HCT116 (cell line): Measurements from ENCODE around the gene SVBP. TPM values are rescaled to one million over a fixed set of nuclear protein-coding genes. Genes with fewer than 3 reads are reported as not detected.

Experiments used
- ATAC-seq: fragments of 200-7000 bp; cut with Tn5 transposase; 2 replicates; pipeline ENCODE4 v1.9.1; 2020; ENCODE audit warnings: mild to moderate bottlenecking, moderate library complexity
- BruUV-seq: library from RNA; stranded (reverse); fragments of 400-500 nt; replicated peaks from 2 replicates; lab custom pipeline; 2021; lab: Mats Ljungman, UMichigan
- CTCF ChIA-PET: fragments of 300-600 bp; sonication (Branson Sonifier 250); formaldehyde crosslinking; loops from one replicate; lab custom pipeline; 2021; ENCODE audit warnings: antibody characterized with exemption; lab: Charles Lee
- POLR2A ChIA-PET: fragments of 300-600, 350-600 bp; sonication (Branson Sonifier 250); formaldehyde crosslinking; loops from one replicate; lab custom pipeline; 2021; ENCODE audit warnings: antibody characterized with exemption; lab: Charles Lee
- RAD21 ChIA-PET, 2 experiments: fragments of 300-600 bp; sonication (Branson Sonifier 250); formaldehyde crosslinking; loops; one replicate each; lab custom pipeline; 2023; ENCODE audit warnings: low total read pairs in 2 of 2; ENCODE audit not compliant: uncharacterized antibody in 2 of 2, unreplicated experiment in 2 of 2, low non-redundant PET in 1 of 2; lab: Charles Lee
- DNase-seq: peaks from one replicate; pipeline ENCODE4 v3.0.0-alpha.2; 2010; ENCODE audit warnings: low read depth, low spot score
- H2AFZ ChIP-seq: fragments of 200-600 bp; shearing (Covaris generic), sonication (generic); 2 replicates; pipeline ENCODE4 v1.6.1; 2017; ENCODE audit warnings: low read depth, mixed run types, mixed read lengths, antibody characterized with exemption, low read length; ENCODE audit not compliant: poor library complexity, severe bottlenecking
- H3K27ac ChIP-seq: 2 replicates; pipeline ENCODE4 v1.5.1; 2012; ENCODE audit warnings: low read depth, low read length
- H3K27me3 ChIP-seq: fragments of 200-600 bp; sonication (generic); 2 replicates; pipeline ENCODE4 v1.6.1; 2016; ENCODE audit warnings: mixed run types, low read length, mixed read lengths; ENCODE audit not compliant: insufficient read depth
- H3K36me3 ChIP-seq, 2 experiments: fragments of 200-500 bp in 1 of 2; fragments of 200-600 bp in 1 of 2; sonication (Bioruptor generic) in 1 of 2; sonication (generic) in 1 of 2; 2 replicates each; pipeline versions ENCODE4 v1.5.1 to v1.6.1; 2014 to 2016; ENCODE audit warnings: low read length in 2 of 2, inconsistent platforms in 1 of 2, mixed read lengths in 1 of 2, mixed run types in 1 of 2; ENCODE audit not compliant: insufficient read depth in 2 of 2, control insufficient read depth in 1 of 2
- H3K4me1 ChIP-seq, 2 experiments: fragments of 200-600 bp in 1 of 2; sonication (generic) in 1 of 2; 2 replicates each; pipeline versions ENCODE4 v1.5.1 to v1.6.1; 2012 to 2017; ENCODE audit warnings: low read length in 2 of 2, inconsistent platforms in 1 of 2, mild to moderate bottlenecking in 1 of 2, mixed read lengths in 1 of 2, mixed run types in 1 of 2, moderate library complexity in 1 of 2; ENCODE audit not compliant: insufficient read depth in 2 of 2, control insufficient read depth in 1 of 2
- H3K4me2 ChIP-seq: fragments of 200-600 bp; sonication (generic); 2 replicates; pipeline ENCODE4 v1.6.1; 2017; ENCODE audit warnings: mixed run types, low read length, mixed read lengths
- H3K4me3 ChIP-seq, 2 experiments: fragments of 200-600 bp in 1 of 2; sonication (generic) in 1 of 2; replicated peaks in 1 of 2; 2 replicates each; pipeline ENCODE4 v1.5.1; 2011 to 2016; ENCODE audit warnings: low read length in 2 of 2, control low read depth in 1 of 2, low read depth in 1 of 2, mild to moderate bottlenecking in 1 of 2, mixed read lengths in 1 of 2, mixed run types in 1 of 2
- H3K79me2 ChIP-seq: fragments of 200-600 bp; sonication (generic); 2 replicates; pipeline ENCODE4 v1.6.1; 2017; ENCODE audit warnings: mild to moderate bottlenecking, mixed run types, low read length, moderate library complexity, mixed read lengths; ENCODE audit not compliant: insufficient read depth
- H3K9ac ChIP-seq: fragments of 200-600 bp; sonication (generic); 2 replicates; pipeline ENCODE4 v1.6.1; 2016; ENCODE audit warnings: low read length, mixed read lengths
- H3K9me2 ChIP-seq: fragments of 200-600 bp; sonication (generic), shearing (Covaris generic); 2 replicates; pipeline ENCODE4 v1.6.1; 2017; ENCODE audit warnings: mixed run types, mild to moderate bottlenecking, moderate library complexity; ENCODE audit not compliant: insufficient read depth
- H3K9me3 ChIP-seq, 2 experiments: fragments of 200-500 bp in 1 of 2; fragments of 200-600 bp in 1 of 2; sonication (Bioruptor generic) in 1 of 2; sonication (generic) in 1 of 2; 2 replicates each; pipeline ENCODE4 v1.6.1; 2014 to 2017; ENCODE audit warnings: low read length in 2 of 2, mixed read lengths in 2 of 2, inconsistent platforms in 1 of 2, low read depth in 1 of 2, mild to moderate bottlenecking in 1 of 2, mixed run types in 1 of 2, moderate library complexity in 1 of 2; ENCODE audit not compliant: control insufficient read depth in 1 of 2, insufficient read depth in 1 of 2
- H4K20me1 ChIP-seq: fragments of 200-600 bp; sonication (generic), shearing (Covaris generic); 2 replicates; pipeline ENCODE4 v1.6.1; 2017; ENCODE audit warnings: mixed run types, mild to moderate bottlenecking, moderate library complexity; ENCODE audit not compliant: insufficient read depth
- CTCF ChIP-seq, 3 experiments: fragments of 200-600 bp in 1 of 3; sonication (generic) in 1 of 3; IDR thresholded peaks in 2 of 3; conservative IDR thresholded peaks in 1 of 3; 2 replicates each; pipeline ENCODE4 v1.5.1; 2012 to 2017; ENCODE audit warnings: low read depth in 2 of 3, low read length in 2 of 3, antibody characterized with exemption in 1 of 3, borderline replicate concordance in 1 of 3, control low read depth in 1 of 3, mild to moderate bottlenecking in 1 of 3, mixed read lengths in 1 of 3, mixed run types in 1 of 3, moderate library complexity in 1 of 3; ENCODE audit not compliant: insufficient read depth in 1 of 3
- EZH2 ChIP-seq: fragments of 200-600 bp; sonication (generic); IDR thresholded peaks from 2 replicates; pipeline ENCODE4 v1.6.1; 2017; ENCODE audit warnings: antibody characterized with exemption, mixed run types
- EZH2phosphoT487 ChIP-seq: fragments of 200-600 bp; IDR thresholded peaks from 2 replicates; pipeline ENCODE4 v1.6.1; 2018; ENCODE audit warnings: antibody characterized with exemption, borderline replicate concordance
- SRF ChIP-seq: IDR thresholded peaks from 2 replicates; pipeline ENCODE4 v1.6.1; 2012; ENCODE audit warnings: low read depth
- TCF7L2 ChIP-seq: IDR thresholded peaks from 2 replicates; pipeline ENCODE4 v1.7.0; 2011; ENCODE audit warnings: borderline replicate concordance, inconsistent platforms; ENCODE audit not compliant: insufficient read depth, insufficient read length; ENCODE audit errors: extremely low read depth
- ZNF274 ChIP-seq: fragments of 200-500 bp; sonication (Bioruptor generic); IDR thresholded peaks from 2 replicates; pipeline ENCODE4 v1.6.1; 2014; ENCODE audit warnings: mild to moderate bottlenecking, low read depth, low read length, inconsistent platforms
- intact Hi-C: fragments of 100-400 bp; cut with micrococcal nuclease; formaldehyde crosslinking; loops from 2 replicates; pipeline ENCODE4 v1.10.0; 2022
- total RNA-seq: library from RNA; stranded (reverse); gene quantifications from one replicate; pipeline ENCODE4 v1.2.1, GENCODE V29; 2021; ENCODE audit not compliant: unreplicated experiment

Gene SVBP
- total RNA-seq, 1 experiment from 2014 or later, result 14.4 TPM

- no peak overlapping the region for H3K4me3 ChIP-seq
- TF ChIP-seq EZH2 (no peak), EZH2phosphoT487 (no peak), CTCF (IDR thresholded peaks at IDR 0.05 in 2 of 3, conservative IDR thresholded peaks at IDR 0.05 in 1 of 3; ENCODE audit: borderline replicate concordance in 1 of 3, insufficient read depth in 1 of 3, low read depth in 2 of 3, low read length in 2 of 3) (no peak), SRF (no peak), ZNF274 (no peak), TCF7L2 (no peak)
- ChIA-PET RAD21 (no interaction called here), POLR2A (no interaction called here), CTCF (no interaction called here)
- H2AFZ ChIP-seq, result no peak overlapping the region
- H3K27ac ChIP-seq, result no peak overlapping the region
- no TSS peak for BruUV-seq
- H3K9ac ChIP-seq, result no peak overlapping the region
- no peak overlapping the region for H3K4me2 ChIP-seq
- H3K36me3 ChIP-seq, result no peaks in the 10 kb centered on the region
- intact Hi-C loops, result no loop called here
- ATAC-seq (no peak), DNase-seq (no peak)
- no peaks in the 10 kb centered on the region for H3K9me2 ChIP-seq
- H3K79me2 ChIP-seq, result no peaks in the 10 kb centered on the region
- H3K27me3 ChIP-seq, result no peaks in the 10 kb centered on the region
- no peaks in the 10 kb centered on the region for H3K9me3 ChIP-seq
- H3K4me1 ChIP-seq, result peaks cover 0 to 4% of the 10 kb centered on the region in 2 experiments; a peak in 1 of 4 replicates
- no peaks in the 10 kb centered on the region for H4K20me1 ChIP-seq
Measured at GRCh38 chr1:42788021-42788420, 29.2 kb downstream of the SVBP start.

DNA sequence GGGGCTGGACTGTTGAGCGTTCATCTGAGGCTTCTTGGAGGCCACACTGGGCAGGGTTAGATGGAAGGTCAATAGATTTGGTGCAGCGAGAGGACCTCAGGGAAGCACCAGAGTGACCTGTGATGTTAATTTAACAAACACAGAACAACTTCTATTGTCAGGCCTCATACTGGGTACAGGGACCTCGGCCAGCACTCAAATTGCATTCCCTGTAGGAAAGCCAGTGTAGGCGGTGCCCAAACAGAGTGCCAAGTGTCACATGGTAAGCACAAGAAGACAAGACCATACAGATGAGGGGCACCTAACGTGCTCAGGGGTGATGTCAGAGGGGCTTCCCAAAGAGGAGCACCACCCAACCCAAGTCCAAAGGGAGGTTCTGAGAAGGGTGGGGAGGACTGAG lies 31.1 kb downstream of the SVBP start:
- Histone ChIP-seq H3K79me2 (no peaks in the 10 kb centered on the region), H3K27ac (no peak overlapping the region), H3K4me2 (no peak overlapping the region), H3K9me2 (no peaks in the 10 kb centered on the region), H3K9ac (no peak overlapping the region), H3K9me3 (no peaks in the 10 kb centered on the region)
- no peak for ATAC-seq
- CTCF ChIA-PET, result no interaction called here
- TF ChIP-seq CTCF (IDR thresholded peaks at IDR 0.05 in 2 of 3, conservative IDR thresholded peaks at IDR 0.05 in 1 of 3; ENCODE audit: borderline replicate concordance in 1 of 3, insufficient read depth in 1 of 3, low read depth in 2 of 3, low read length in 2 of 3) (no peak), EZH2 (no peak)
- TF ChIP-seq, all 23 proteins: peak for 0
- Histone ChIP-seq H2AFZ (no peak overlapping the region), H3K36me3 (no peaks in the 10 kb centered on the region), H3K4me1 (peaks cover 0 to 4% of the 10 kb centered on the region in 2 experiments; a peak in 1 of 4 replicates), H3K4me3 (no peak overlapping the region), H3K27me3 (no peaks in the 10 kb centered on the region), H4K20me1 (no peaks in the 10 kb centered on the region)
- ChIA-PET RAD21 (no interaction called here), POLR2A (no interaction called here)
- no peak for DNase-seq
- intact Hi-C loops, result no loop called here
- BruUV-seq, result no TSS peak
